ENCODE results near the gene SLC2A14. TPM values are rescaled to one million over a fixed set of nuclear protein-coding genes. Genes with fewer than 3 reads are reported as not detected.
"Not testable (repeated sequence)": the region's sequence is repeated elsewhere in the genome, so short reads cannot be mapped to it uniquely, and the experiment has no call there.

Gene SLC2A14
- total RNA-seq (under 1 TPM in 3 of 10 donors, not detected in 7; 0.22 to 0.95 (median 0.39) TPM), polyA plus RNA-seq (not detected)
- long read RNA-seq, donor 1, result 0 reads
- long read RNA-seq, donor 2, result 0 reads
- long read RNA-seq, donor 3, result 0 reads

GRCh38 chr12:7872566-7873319 is at the start of gene SLC2A14:
Gene SLC2A14, minus strand, starts transcription at chr12:7872915. Its CDS starts 3,035 bp downstream, at chr12:7869880.
- DNase-seq (no peak), ATAC-seq (peak in 1 of 8 donors; percentile 39)
- Histone ChIP-seq H3K27ac (no peak within 1 kb of the TSS), H3K9me3 (no peaks in the 10 kb centered on the region), H3K36me3 (no peaks in the 10 kb centered on the region), H3K4me1 (peaks cover 0 to 8% (median 0%) of the 10 kb centered on the region in 9 donors), H3K27me3 (peaks cover 0 to 50% (median 42%) of the 10 kb centered on the region in 7 donors), H3K4me3 (peak within 1 kb of the TSS in 6 of 10 donors; percentile 15 to 36 (median 26))
- whole genome bisulfite sequencing, 2 donors, result 9 to 10% methylated on average over 65 of the region's 65 CpGs
- no peak for TF ChIP-seq CTCF (IDR thresholded peaks at IDR 0.05)
- intact Hi-C loops (cut with DNase I), result no loop called here

- H3K4me1 ChIP-seq; H3K27me3 ChIP-seq; intact Hi-C loops (cut with DNase I); H3K9me3 ChIP-seq; H3K4me3 ChIP-seq; H3K27ac ChIP-seq; ATAC-seq; DNase-seq: not testable (repeated sequence)
- H3K36me3 ChIP-seq, result peaks cover 0 to 81% (median 39%) of the 10 kb centered on the region in 9 donors
- 81 to 85% methylated on average over 11 to 12 of the region's 12 CpGs for WGBS, 2 donors
Observed at GRCh38 chr12:7921181-7921580, 48.5 kb upstream of the SLC2A14 start.

- H3K9me3 ChIP-seq; H3K27me3 ChIP-seq; H3K4me3 ChIP-seq; DNase-seq; intact Hi-C loops (cut with DNase I); ATAC-seq; H3K27ac ChIP-seq; H3K4me1 ChIP-seq: not testable (repeated sequence)
- 89 to 91% methylated on average over 7 of the region's 7 CpGs for WGBS, 2 donors
- H3K36me3 ChIP-seq, result peaks cover 0 to 56% (median 35%) of the 10 kb centered on the region in 9 donors
Observed at GRCh38 chr12:7918268-7918590, 45.5 kb upstream of the SLC2A14 start.

GRCh38 chr12:7917392-7918267 is 44.9 kb upstream of the SLC2A14 start:
- 92 to 94% methylated on average over 19 of the region's 19 CpGs for WGBS, 2 donors
- DNase-seq, result no peak
- Histone ChIP-seq H3K4me3 (no peak overlapping the region), H3K36me3 (peaks cover 0 to 50% (median 30%) of the 10 kb centered on the region in 9 donors), H3K4me1 (no peaks in the 10 kb centered on the region), H3K27ac (no peak overlapping the region), H3K27me3 (peaks cover 0 to 6% (median 0%) of the 10 kb centered on the region in 7 donors), H3K9me3 (no peaks in the 10 kb centered on the region)
- TF ChIP-seq CTCF (IDR thresholded peaks at IDR 0.05), result no peak
- intact Hi-C loops (cut with DNase I), result no loop called here
- no peak for ATAC-seq

- H3K27me3 ChIP-seq, result peaks cover 0 to 6% (median 0%) of the 10 kb centered on the region in 7 donors
- no peaks in the 10 kb centered on the region for H3K4me1 ChIP-seq
- no peak overlapping the region for H3K27ac ChIP-seq
- no peak for ATAC-seq
- no peak for TF ChIP-seq CTCF (IDR thresholded peaks at IDR 0.05)
- intact Hi-C loops (cut with DNase I), result no loop called here
- DNase-seq, result no peak
- no peaks in the 10 kb centered on the region for H3K9me3 ChIP-seq
- no peak overlapping the region for H3K4me3 ChIP-seq
- WGBS, 2 donors, result 59 to 63% methylated on average over 1 of the region's 1 CpG
- H3K36me3 ChIP-seq, result peaks cover 0 to 43% (median 24%) of the 10 kb centered on the region in 9 donors
Observed at GRCh38 chr12:7916936-7917335, 44.2 kb upstream of the SLC2A14 start.

Measured in heart right ventricle (tissue), 16 donors.